CD14-positive monocyte (primary cell): ENCODE data around the gene TNFRSF18. TPM values are rescaled to one million over a fixed set of nuclear protein-coding genes. Genes with fewer than 3 reads are reported as not detected.

Experiments used
- DNase-seq, 3 donors: peaks; one replicate each; pipeline ENCODE4 v3.0.0-alpha.2; 2011 to 2022
- H2AFZ ChIP-seq: 2 replicates; pipeline ENCODE4 v1.6.0; 2012; ENCODE audit warnings: mild to moderate bottlenecking, low read depth, low read length, inconsistent platforms; ENCODE audit not compliant: insufficient read depth, poor library complexity, severe bottlenecking
- H3K27ac ChIP-seq, 2 donors: 1 replicate in 1 of 2; 2 replicates in 1 of 2; pipeline ENCODE4 v1.5.1; 2012 to 2013; ENCODE audit warnings: low read length in 2 of 2, control low read depth in 1 of 2, inconsistent platforms in 1 of 2, low read depth in 1 of 2, mild to moderate bottlenecking in 1 of 2
- H3K27me3 ChIP-seq, 2 donors: one replicate each; pipeline versions ENCODE4 v1.6.0 to v1.6.1; 2011 to 2013; ENCODE audit warnings: low read length in 2 of 2; ENCODE audit not compliant: control insufficient read depth in 2 of 2, insufficient read depth in 2 of 2
- H3K36me3 ChIP-seq, 2 donors: replicated peaks in 1 of 2; 1 replicate in 1 of 2; 2 replicates in 1 of 2; pipeline versions ENCODE4 v1.5.1 to v1.6.1; 2012 to 2013; ENCODE audit warnings: low read length in 2 of 2, control low read depth in 1 of 2, inconsistent platforms in 1 of 2, mild to moderate bottlenecking in 1 of 2; ENCODE audit not compliant: insufficient read depth in 2 of 2, control insufficient read depth in 1 of 2
- H3K4me1 ChIP-seq, 2 donors: 1 replicate in 1 of 2; 2 replicates in 1 of 2; pipeline versions ENCODE4 v1.5.1 to v1.6.1; 2012 to 2013; ENCODE audit warnings: low read length in 2 of 2, control low read depth in 1 of 2, inconsistent platforms in 1 of 2, mild to moderate bottlenecking in 1 of 2, moderate library complexity in 1 of 2; ENCODE audit not compliant: insufficient read depth in 2 of 2, control insufficient read depth in 1 of 2
- H3K4me2 ChIP-seq: replicated peaks from 2 replicates; pipeline ENCODE3; 2012; ENCODE audit warnings: low read length, moderate library complexity, mild to moderate bottlenecking; ENCODE audit not compliant: poor library complexity, severe bottlenecking; ENCODE audit errors: extremely low read depth
- H3K4me3 ChIP-seq, 3 experiments: fragments of 200-600 bp in 1 of 3; sonication (generic) in 1 of 3; replicated peaks in 1 of 3; 1 replicate in 2 of 3; 2 replicates in 1 of 3; pipeline ENCODE4 v1.5.1; 2011 to 2013; ENCODE audit warnings: low read length in 3 of 3, mild to moderate bottlenecking in 3 of 3, control low read depth in 2 of 3, low read depth in 2 of 3, inconsistent platforms in 1 of 3, moderate library complexity in 1 of 3
- H3K79me2 ChIP-seq: 2 replicates; pipeline ENCODE4 v1.6.0; 2012; ENCODE audit warnings: mild to moderate bottlenecking, control low read depth, inconsistent platforms, low read length, moderate library complexity; ENCODE audit not compliant: insufficient read depth
- H3K9ac ChIP-seq: 2 replicates; pipeline ENCODE4 v1.6.0; 2017; ENCODE audit warnings: low read length, mild to moderate bottlenecking; ENCODE audit not compliant: insufficient read depth, poor library complexity, severe bottlenecking
- H3K9me3 ChIP-seq, 2 donors: replicated peaks in 1 of 2; 1 replicate in 1 of 2; 2 replicates in 1 of 2; pipeline versions ENCODE4 v1.5.1 to v1.6.1; 2012 to 2013; ENCODE audit warnings: low read length in 2 of 2, control low read depth in 1 of 2; ENCODE audit not compliant: control insufficient read depth in 1 of 2, insufficient read depth in 1 of 2
- H4K20me1 ChIP-seq: 2 replicates; pipeline ENCODE4 v1.6.0; 2012; ENCODE audit warnings: mild to moderate bottlenecking, low read length, control low read depth, moderate library complexity; ENCODE audit not compliant: insufficient read depth
- H3K27ac Mint-ChIP-seq, 7 donors: one replicate each; pipeline ENCODE4 v1.8.0; 2020; ENCODE audit warnings: mild to moderate bottlenecking in 7 of 7, mixed read lengths in 7 of 7, moderate library complexity in 6 of 7, inconsistent platforms in 2 of 7
- H3K27me3 Mint-ChIP-seq, 3 donors: one replicate each; pipeline ENCODE4 v1.8.0; 2021 to 2022; ENCODE audit warnings: low read depth in 3 of 3, mild to moderate bottlenecking in 3 of 3, mixed read lengths in 3 of 3, moderate library complexity in 3 of 3, inconsistent platforms in 1 of 3
- H3K36me3 Mint-ChIP-seq, 2 donors: one replicate each; pipeline ENCODE4 v1.8.0; 2020; ENCODE audit warnings: mixed read lengths in 2 of 2, inconsistent platforms in 1 of 2, mild to moderate bottlenecking in 1 of 2
- H3K4me1 Mint-ChIP-seq: one replicate; pipeline ENCODE4 v1.8.0; 2020; ENCODE audit warnings: mild to moderate bottlenecking, mixed read lengths
- H3K4me3 Mint-ChIP-seq, 2 donors: one replicate each; pipeline ENCODE4 v1.8.0; 2020; ENCODE audit warnings: mild to moderate bottlenecking in 2 of 2, mixed read lengths in 2 of 2, moderate library complexity in 1 of 2
- H3K9me3 Mint-ChIP-seq, 7 donors: one replicate each; pipeline ENCODE4 v1.8.0; 2020 to 2022; ENCODE audit warnings: mixed read lengths in 7 of 7, mild to moderate bottlenecking in 6 of 7, moderate library complexity in 6 of 7, inconsistent platforms in 2 of 7
- WGBS: methylation state at CpG from one replicate; pipeline ENCODE4 v1.1.5; 2013; ENCODE audit warnings: missing lambda C conversion rate; ENCODE audit not compliant: insufficient coverage; 5-methylcytosine and 5-hydroxymethylcytosine counted together
- intact Hi-C, 2 donors: fragments of 100-400 bp; cut with micrococcal nuclease; formaldehyde crosslinking; loops; one replicate each; pipeline versions ENCODE4 v1.15.0 to v1.15.1; 2023
- polyA plus RNA-seq, 3 donors: library from polyadenylated mRNA; depleted of rRNA in 1 of 3; unstranded in 2 of 3; stranded (reverse) in 1 of 3; fragments of 300-500 nt in 2 of 3; fragments of >200 nt in 1 of 3; fragmentation: Illumina TruSeq in 2 of 3; gene quantifications; 1 replicate in 2 of 3; 2 replicates in 1 of 3; pipeline ENCODE4 v1.2.3, GENCODE V29; 2012 to 2021
- TF ChIP-seq, protein P1 (sequence below): fragments of 200-600 bp; IDR thresholded peaks from one replicate; pipeline ENCODE4 v1.8.0; 2022; ENCODE audit warnings: antibody characterized with exemption, mild to moderate bottlenecking

Gene TNFRSF18
- polyA plus RNA-seq, 3 donors = not detected

GRCh38 chr1:1204425-1204920 is 1.9 kb downstream of the TNFRSF18 start:
- Mint-ChIP-seq H3K27me3 (peaks cover 45 to 77% (median 50%) of the 10 kb centered on the region in 3 donors), H3K36me3 (peaks cover 0 to 1% of the 10 kb centered on the region in 2 donors), H3K4me3 (no peak overlapping the region), H3K4me1 (peaks cover 5% of the 10 kb centered on the region), H3K27ac (no peak overlapping the region), H3K9me3 (peaks cover 0 to 5% (median 2%) of the 10 kb centered on the region in 7 donors)
- 96% methylated on average over 5 of the region's 8 CpGs for WGBS
- no peak for DNase-seq
- H3K9me3 ChIP-seq = no peaks in the 10 kb centered on the region
- no peaks in the 10 kb centered on the region for H3K4me1 ChIP-seq
- no peak overlapping the region for H2AFZ ChIP-seq
- H3K4me3 ChIP-seq = no peak overlapping the region
- H3K27me3 ChIP-seq = peaks cover 7 to 55% of the 10 kb centered on the region in 2 donors
- no peaks in the 10 kb centered on the region for H3K36me3 ChIP-seq
- intact Hi-C loops = no loop called here
- H3K27ac ChIP-seq = no peak overlapping the region
- H3K79me2 ChIP-seq = no peaks in the 10 kb centered on the region
- H3K9ac ChIP-seq = no peak overlapping the region
- H3K4me2 ChIP-seq = no peak overlapping the region
- TF ChIP-seq, protein P1, sequence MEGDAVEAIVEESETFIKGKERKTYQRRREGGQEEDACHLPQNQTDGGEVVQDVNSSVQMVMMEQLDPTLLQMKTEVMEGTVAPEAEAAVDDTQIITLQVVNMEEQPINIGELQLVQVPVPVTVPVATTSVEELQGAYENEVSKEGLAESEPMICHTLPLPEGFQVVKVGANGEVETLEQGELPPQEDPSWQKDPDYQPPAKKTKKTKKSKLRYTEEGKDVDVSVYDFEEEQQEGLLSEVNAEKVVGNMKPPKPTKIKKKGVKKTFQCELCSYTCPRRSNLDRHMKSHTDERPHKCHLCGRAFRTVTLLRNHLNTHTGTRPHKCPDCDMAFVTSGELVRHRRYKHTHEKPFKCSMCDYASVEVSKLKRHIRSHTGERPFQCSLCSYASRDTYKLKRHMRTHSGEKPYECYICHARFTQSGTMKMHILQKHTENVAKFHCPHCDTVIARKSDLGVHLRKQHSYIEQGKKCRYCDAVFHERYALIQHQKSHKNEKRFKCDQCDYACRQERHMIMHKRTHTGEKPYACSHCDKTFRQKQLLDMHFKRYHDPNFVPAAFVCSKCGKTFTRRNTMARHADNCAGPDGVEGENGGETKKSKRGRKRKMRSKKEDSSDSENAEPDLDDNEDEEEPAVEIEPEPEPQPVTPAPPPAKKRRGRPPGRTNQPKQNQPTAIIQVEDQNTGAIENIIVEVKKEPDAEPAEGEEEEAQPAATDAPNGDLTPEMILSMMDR = no peak
- H4K20me1 ChIP-seq = no peaks in the 10 kb centered on the region

- Mint-ChIP-seq H3K9me3 (peaks cover 0 to 4% (median 2%) of the 10 kb centered on the region in 7 donors), H3K27ac (no peak overlapping the region), H3K4me3 (no peak overlapping the region), H3K27me3 (peaks cover 39 to 73% (median 45%) of the 10 kb centered on the region in 3 donors), H3K36me3 (peaks cover 0 to 1% of the 10 kb centered on the region in 2 donors), H3K4me1 (peaks cover 3% of the 10 kb centered on the region)
- Histone ChIP-seq H3K4me1 (no peaks in the 10 kb centered on the region), H3K9ac (no peak overlapping the region), H3K79me2 (no peaks in the 10 kb centered on the region), H3K4me3 (no peak overlapping the region), H3K27ac (no peak overlapping the region), H3K4me2 (no peak overlapping the region), H3K27me3 (peaks cover 7 to 49% of the 10 kb centered on the region in 2 donors), H2AFZ (no peak overlapping the region), H4K20me1 (no peaks in the 10 kb centered on the region), H3K9me3 (no peaks in the 10 kb centered on the region), H3K36me3 (no peaks in the 10 kb centered on the region)
- intact Hi-C loops = no loop called here
- 95% methylated on average over 40 of the region's 49 CpGs for WGBS
- TF ChIP-seq, protein P1 = no peak
- no peak for DNase-seq
These were observed 2.6 kb downstream of the TNFRSF18 start for GRCh38 chr1:1203561-1204424.
